Measurements from ENCODE around the gene FAM9C.
"Not testable (repeated sequence)": the region's sequence is repeated elsewhere in the genome, so short reads cannot be mapped to it uniquely, and the experiment has no call there.

Gene FAM9C

GRCh38 chrX:13043938-13044337, 482 bp downstream of the FAM9C start:
- no peak for DNase-seq (ENCODE audit: low read depth in 1 of 2, low spot score in 1 of 2)

GRCh38 chrX:13043138-13043537, 1.3 kb downstream of the FAM9C start:
- no peak for DNase-seq (ENCODE audit: low read depth in 1 of 2, low spot score in 1 of 2)

- DNase-seq (ENCODE audit: low read depth in 1 of 2, low spot score in 1 of 2) = no peak
Observed at GRCh38 chrX:13036896-13037295, 7.5 kb downstream of the FAM9C start.

- no peak for DNase-seq (ENCODE audit: low read depth in 1 of 2, low spot score in 1 of 2)
Observed at GRCh38 chrX:13033193-13033592, 11.2 kb downstream of the FAM9C start.

- DNase-seq (ENCODE audit: low read depth in 1 of 2, low spot score in 1 of 2) = no peak
Observed at GRCh38 chrX:13029887-13030771, 14.3 kb downstream of the FAM9C start.

- no peak for DNase-seq (ENCODE audit: low read depth in 1 of 2, low spot score in 1 of 2)
Observed at GRCh38 chrX:13029637-13029886, 14.9 kb downstream of the FAM9C start.

GRCh38 chrX:13028871-13029636, 15.4 kb downstream of the FAM9C start:
- no peak for DNase-seq (ENCODE audit: low read depth in 1 of 2, low spot score in 1 of 2)

- no peak for DNase-seq (ENCODE audit: low read depth in 1 of 2, low spot score in 1 of 2)
Observed at GRCh38 chrX:13026877-13027652, 17.4 kb downstream of the FAM9C start.

GRCh38 chrX:13024986-13025385, 19.4 kb downstream of the FAM9C start:
- no peak for DNase-seq (ENCODE audit: low read depth in 1 of 2, low spot score in 1 of 2)

GRCh38 chrX:13023979-13024378, 20.4 kb downstream of the FAM9C start:
- no peak for DNase-seq (ENCODE audit: low read depth in 1 of 2, low spot score in 1 of 2)

- no peak for DNase-seq (ENCODE audit: low read depth in 1 of 2, low spot score in 1 of 2)
Observed at GRCh38 chrX:13023567-13023966, 20.9 kb downstream of the FAM9C start.

GRCh38 chrX:13022926-13023325, 21.5 kb downstream of the FAM9C start:
- DNase-seq (ENCODE audit: low read depth in 1 of 2, low spot score in 1 of 2) = no peak

GRCh38 chrX:13016731-13017130, 27.7 kb downstream of the FAM9C start:
- DNase-seq (ENCODE audit: low read depth in 1 of 2, low spot score in 1 of 2) = not testable (repeated sequence)

GRCh38 chrX:13015536-13016236, 28.7 kb downstream of the FAM9C start:
- DNase-seq (ENCODE audit: low read depth in 1 of 2, low spot score in 1 of 2) = no peak

GRCh38 chrX:13014111-13015096, 30.0 kb downstream of the FAM9C start:
- DNase-seq (ENCODE audit: low read depth in 1 of 2, low spot score in 1 of 2) = no peak

- DNase-seq (ENCODE audit: low read depth in 1 of 2, low spot score in 1 of 2) = peak in 1 of 2 donors; percentile 20
Observed at GRCh38 chrX:13013363-13014110, 30.9 kb downstream of the FAM9C start.

- no peak for DNase-seq (ENCODE audit: low read depth in 1 of 2, low spot score in 1 of 2)
Observed at GRCh38 chrX:13010546-13010945, 33.9 kb downstream of the FAM9C start.

GRCh38 chrX:13009844-13010243, 34.6 kb downstream of the FAM9C start:
- no peak for DNase-seq (ENCODE audit: low read depth in 1 of 2, low spot score in 1 of 2)

- no peak for DNase-seq (ENCODE audit: low read depth in 1 of 2, low spot score in 1 of 2)
Observed at GRCh38 chrX:13009273-13009672, 35.1 kb downstream of the FAM9C start.
